GM12878 (cell line): ENCODE measurements around the gene SMU1.

Experiments
- CBX3 ChIP-seq: fragments of 200-600 bp; sonication (generic); IDR thresholded peaks from 2 replicates; pipeline ENCODE4 v1.6.1; 2016; ENCODE audit warnings: low read depth, borderline replicate concordance
- CBX5 ChIP-seq: sonication (generic); IDR thresholded peaks from 2 replicates; pipeline ENCODE4 v1.6.1; 2016; ENCODE audit warnings: low read depth, moderate library complexity, mild to moderate bottlenecking, inconsistent platforms
- CHD2 ChIP-seq: IDR thresholded peaks from 2 replicates; pipeline ENCODE4 v1.6.1; 2011; ENCODE audit warnings: low read depth, low read length, improper control_type of control experiment, borderline replicate concordance
- EGR1 ChIP-seq, 2 experiments: IDR thresholded peaks; 1 replicate in 1 of 2; 2 replicates in 1 of 2; pipeline ENCODE4 v1.6.1; 2011 to 2012; ENCODE audit warnings: low read depth in 2 of 2, low read length in 2 of 2, borderline replicate concordance in 1 of 2, mild to moderate bottlenecking in 1 of 2, moderate library complexity in 1 of 2
- EP300 ChIP-seq, 2 experiments: fragments of 150-350 bp in 1 of 2; IDR thresholded peaks; 2 replicates each; pipeline ENCODE4 v1.6.1; 2011 to 2012; ENCODE audit warnings: low read depth in 2 of 2, low read length in 2 of 2, borderline replicate concordance in 1 of 2, improper control_type of control experiment in 1 of 2, inconsistent platforms in 1 of 2; ENCODE audit not compliant: control insufficient read depth in 1 of 2
- ESRRA ChIP-seq: IDR thresholded peaks from 2 replicates; pipeline ENCODE4 v1.6.1; 2012; ENCODE audit warnings: mild to moderate bottlenecking, low read length, improper control_type of control experiment
- MYC ChIP-seq: IDR thresholded peaks from 2 replicates; pipeline ENCODE4 v1.6.1; 2011; ENCODE audit warnings: mild to moderate bottlenecking, low read length, moderate library complexity, inconsistent platforms; ENCODE audit not compliant: insufficient read depth, insufficient replicate concordance, insufficient read length, severe bottlenecking
- POLR2A ChIP-seq: IDR thresholded peaks from 2 replicates; pipeline ENCODE4 v1.6.1; 2011; ENCODE audit warnings: low read depth, mild to moderate bottlenecking, low read length
- POLR2AphosphoS5 ChIP-seq: IDR thresholded peaks from 2 replicates; pipeline ENCODE4 v1.6.1; 2011; ENCODE audit warnings: mild to moderate bottlenecking, low read length, inconsistent platforms
- SMC3 ChIP-seq: IDR thresholded peaks from 2 replicates; pipeline ENCODE4 v1.6.1; 2011; ENCODE audit warnings: low read length, improper control_type of control experiment, borderline replicate concordance
- TAF1 ChIP-seq: IDR thresholded peaks from 2 replicates; pipeline ENCODE4 v1.6.1; 2011; ENCODE audit warnings: mild to moderate bottlenecking, low read depth, low read length, borderline replicate concordance
- TF ChIP-seq, protein P1 (sequence below): fragments of 450-650 bp; IDR thresholded peaks from 2 replicates; pipeline ENCODE4 v1.6.1; 2017; ENCODE audit warnings: mild to moderate bottlenecking
- TF ChIP-seq, protein P2 (sequence below), 3 experiments: IDR thresholded peaks in 2 of 3; conservative IDR thresholded peaks in 1 of 3; 2 replicates each; pipeline ENCODE4 v1.5.1; 2011; ENCODE audit warnings: low read depth in 3 of 3, low read length in 3 of 3, mild to moderate bottlenecking in 3 of 3, control low read depth in 2 of 3, moderate library complexity in 2 of 3, inconsistent platforms in 1 of 3, mixed read lengths in 1 of 3; ENCODE audit not compliant: control insufficient read depth in 2 of 3, insufficient read depth in 1 of 3; ENCODE audit errors: extremely low read depth in 1 of 3

DNA sequence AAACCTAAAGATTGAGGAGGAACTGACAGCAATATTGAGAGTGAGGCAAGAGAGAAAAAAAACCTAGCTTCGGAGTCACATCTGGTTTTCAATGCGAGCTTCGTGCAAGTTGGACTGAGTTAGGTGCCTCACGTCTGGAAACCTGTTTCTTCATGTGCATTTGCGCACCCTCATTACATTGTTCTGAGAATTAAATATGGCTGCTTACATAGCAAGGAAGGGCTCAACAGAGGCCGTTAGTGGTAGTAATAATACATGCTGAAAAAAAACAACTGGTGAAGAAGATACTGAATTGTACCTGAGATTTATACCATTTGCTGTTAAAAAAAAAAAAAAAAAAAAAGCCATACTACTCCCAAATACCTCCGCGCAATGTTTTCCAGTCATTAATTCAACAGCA, 32.8 kb downstream of the SMU1 start:
- no peak for TF ChIP-seq POLR2A
- TF ChIP-seq, protein P1, sequence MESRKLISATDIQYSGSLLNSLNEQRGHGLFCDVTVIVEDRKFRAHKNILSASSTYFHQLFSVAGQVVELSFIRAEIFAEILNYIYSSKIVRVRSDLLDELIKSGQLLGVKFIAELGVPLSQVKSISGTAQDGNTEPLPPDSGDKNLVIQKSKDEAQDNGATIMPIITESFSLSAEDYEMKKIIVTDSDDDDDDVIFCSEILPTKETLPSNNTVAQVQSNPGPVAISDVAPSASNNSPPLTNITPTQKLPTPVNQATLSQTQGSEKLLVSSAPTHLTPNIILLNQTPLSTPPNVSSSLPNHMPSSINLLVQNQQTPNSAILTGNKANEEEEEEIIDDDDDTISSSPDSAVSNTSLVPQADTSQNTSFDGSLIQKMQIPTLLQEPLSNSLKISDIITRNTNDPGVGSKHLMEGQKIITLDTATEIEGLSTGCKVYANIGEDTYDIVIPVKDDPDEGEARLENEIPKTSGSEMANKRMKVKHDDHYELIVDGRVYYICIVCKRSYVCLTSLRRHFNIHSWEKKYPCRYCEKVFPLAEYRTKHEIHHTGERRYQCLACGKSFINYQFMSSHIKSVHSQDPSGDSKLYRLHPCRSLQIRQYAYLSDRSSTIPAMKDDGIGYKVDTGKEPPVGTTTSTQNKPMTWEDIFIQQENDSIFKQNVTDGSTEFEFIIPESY, result no peak
- no peak for TF ChIP-seq CBX5
- TF ChIP-seq POLR2AphosphoS5, result no peak
- TF ChIP-seq, protein P2, sequence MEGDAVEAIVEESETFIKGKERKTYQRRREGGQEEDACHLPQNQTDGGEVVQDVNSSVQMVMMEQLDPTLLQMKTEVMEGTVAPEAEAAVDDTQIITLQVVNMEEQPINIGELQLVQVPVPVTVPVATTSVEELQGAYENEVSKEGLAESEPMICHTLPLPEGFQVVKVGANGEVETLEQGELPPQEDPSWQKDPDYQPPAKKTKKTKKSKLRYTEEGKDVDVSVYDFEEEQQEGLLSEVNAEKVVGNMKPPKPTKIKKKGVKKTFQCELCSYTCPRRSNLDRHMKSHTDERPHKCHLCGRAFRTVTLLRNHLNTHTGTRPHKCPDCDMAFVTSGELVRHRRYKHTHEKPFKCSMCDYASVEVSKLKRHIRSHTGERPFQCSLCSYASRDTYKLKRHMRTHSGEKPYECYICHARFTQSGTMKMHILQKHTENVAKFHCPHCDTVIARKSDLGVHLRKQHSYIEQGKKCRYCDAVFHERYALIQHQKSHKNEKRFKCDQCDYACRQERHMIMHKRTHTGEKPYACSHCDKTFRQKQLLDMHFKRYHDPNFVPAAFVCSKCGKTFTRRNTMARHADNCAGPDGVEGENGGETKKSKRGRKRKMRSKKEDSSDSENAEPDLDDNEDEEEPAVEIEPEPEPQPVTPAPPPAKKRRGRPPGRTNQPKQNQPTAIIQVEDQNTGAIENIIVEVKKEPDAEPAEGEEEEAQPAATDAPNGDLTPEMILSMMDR (IDR thresholded peaks at IDR 0.05 in 2 of 3, conservative IDR thresholded peaks at IDR 0.05 in 1 of 3; ENCODE audit: control insufficient read depth in 2 of 3, extremely low read depth in 1 of 3, insufficient read depth in 1 of 3, low read depth in 3 of 3, low read length in 3 of 3), result no peak
- no peak for TF ChIP-seq EP300 (IDR thresholded peaks at IDR 0.05; ENCODE audit: borderline replicate concordance in 1 of 2, control insufficient read depth in 1 of 2, low read depth in 2 of 2, low read length in 2 of 2)
- TF ChIP-seq TAF1, result no peak
- no peak for TF ChIP-seq CBX3
- no peak for TF ChIP-seq MYC
- no peak for TF ChIP-seq ESRRA
- no peak for TF ChIP-seq CHD2
- TF ChIP-seq EGR1 (IDR thresholded peaks at IDR 0.05; ENCODE audit: borderline replicate concordance in 1 of 2, low read depth in 2 of 2, low read length in 2 of 2), result no peak
- TF ChIP-seq SMC3, result no peak
